K562 (cell line): Measurements from ENCODE around the gene BMF.

Experiments
- NR2F6 ChIP-seq: fragments of 450-650 bp; formaldehyde crosslinking; IDR thresholded peaks from 2 replicates; pipeline ENCODE4 v1.4.0; 2020; ENCODE audit warnings: mild to moderate bottlenecking
- POLR2H ChIP-seq: IDR thresholded peaks from 2 replicates; pipeline ENCODE4 v1.6.1; 2016; ENCODE audit warnings: missing genetic modification characterization, low read depth, mild to moderate bottlenecking, control low read depth, missing compliant biosample characterization, moderate library complexity

- TF ChIP-seq NR2F6 (CRISPR knock-in tag) (no peak), POLR2H (tag) (no peak)
Observed at GRCh38 chr15:40149339-40149738, 40.7 kb upstream of the BMF start.
